ENCODE results near the gene SGSM1.
A peak's percentile ranks its signal among the peaks of the same experiment; 100 is the strongest.

- TF ChIP-seq TCF12 (IDR thresholded peaks at IDR 0.05) (no peak), RCOR1 (IDR thresholded peaks at IDR 0.05; ENCODE audit: low read length) (no peak), USF2 (IDR thresholded peaks at IDR 0.05; ENCODE audit: borderline replicate concordance, low read depth, low read length) (no peak), GABPA (IDR thresholded peaks at IDR 0.05; ENCODE audit: low read depth) (no peak), EZH2phosphoT487 (IDR thresholded peaks at IDR 0.05; ENCODE audit: borderline replicate concordance, low read depth) (no peak), FOXM1 (IDR thresholded peaks at IDR 0.05; ENCODE audit: low read depth) (no peak), MEF2A (IDR thresholded peaks at IDR 0.05; ENCODE audit: borderline replicate concordance, low read depth) (no peak), RAD21 (IDR thresholded peaks at IDR 0.05; ENCODE audit: low read length) (no peak), JUND (IDR thresholded peaks at IDR 0.05) (no peak), TEAD4 (IDR thresholded peaks at IDR 0.05; ENCODE audit: borderline replicate concordance, insufficient read depth) (no peak), EP300 (IDR thresholded peaks at IDR 0.05; ENCODE audit: borderline replicate concordance in 1 of 2, low read depth in 1 of 2, low read length in 1 of 2) (0 out of 4 replicates have a peak, but pooled peaks of 1 of the 2 experiments have one; percentile 9), ZBTB33 (IDR thresholded peaks at IDR 0.05; ENCODE audit: borderline replicate concordance, low read depth) (no peak)
- TF ChIP-seq, protein P1, sequence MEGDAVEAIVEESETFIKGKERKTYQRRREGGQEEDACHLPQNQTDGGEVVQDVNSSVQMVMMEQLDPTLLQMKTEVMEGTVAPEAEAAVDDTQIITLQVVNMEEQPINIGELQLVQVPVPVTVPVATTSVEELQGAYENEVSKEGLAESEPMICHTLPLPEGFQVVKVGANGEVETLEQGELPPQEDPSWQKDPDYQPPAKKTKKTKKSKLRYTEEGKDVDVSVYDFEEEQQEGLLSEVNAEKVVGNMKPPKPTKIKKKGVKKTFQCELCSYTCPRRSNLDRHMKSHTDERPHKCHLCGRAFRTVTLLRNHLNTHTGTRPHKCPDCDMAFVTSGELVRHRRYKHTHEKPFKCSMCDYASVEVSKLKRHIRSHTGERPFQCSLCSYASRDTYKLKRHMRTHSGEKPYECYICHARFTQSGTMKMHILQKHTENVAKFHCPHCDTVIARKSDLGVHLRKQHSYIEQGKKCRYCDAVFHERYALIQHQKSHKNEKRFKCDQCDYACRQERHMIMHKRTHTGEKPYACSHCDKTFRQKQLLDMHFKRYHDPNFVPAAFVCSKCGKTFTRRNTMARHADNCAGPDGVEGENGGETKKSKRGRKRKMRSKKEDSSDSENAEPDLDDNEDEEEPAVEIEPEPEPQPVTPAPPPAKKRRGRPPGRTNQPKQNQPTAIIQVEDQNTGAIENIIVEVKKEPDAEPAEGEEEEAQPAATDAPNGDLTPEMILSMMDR (IDR thresholded peaks at IDR 0.05), result no peak
Measured at GRCh38 chr22:24830205-24830979, 24.4 kb downstream of the SGSM1 start.

All from SK-N-SH (cell line).